Fibroblast of villous mesenchyme (primary cell): Measurements from ENCODE around the gene ARHGAP30. TPM values are rescaled to one million over a fixed set of nuclear protein-coding genes. Genes with fewer than 3 reads are reported as not detected.

Experiments
- DNase-seq: peaks from one replicate; pipeline ENCODE4 v3.0.0-alpha.2; 2010; ENCODE audit warnings: low read depth
- H3K4me3 ChIP-seq: 2 replicates; pipeline ENCODE4 v1.5.1; 2011; ENCODE audit warnings: low read depth, mild to moderate bottlenecking, low read length
- CTCF ChIP-seq: IDR thresholded peaks from 2 replicates; pipeline ENCODE4 v1.5.1; 2012; ENCODE audit warnings: low read depth, mild to moderate bottlenecking, low read length; ENCODE audit not compliant: insufficient read depth
- total RNA-seq: library from RNA; depleted of rRNA; stranded (reverse); fragments of >200 nt; gene quantifications from 2 replicates; pipeline ENCODE4 v1.2.3, GENCODE V29; 2012

ARHGAP30 gene
- total RNA-seq, 1 donor = under 0.01 TPM

GRCh38 chr1:161096015-161096414 is 26.3 kb upstream of the ARHGAP30 start:
- no peak for TF ChIP-seq CTCF
- H3K4me3 ChIP-seq = no peak overlapping the region
- DNase-seq = no peak

GRCh38 chr1:161095230-161095629 is 25.5 kb upstream of the ARHGAP30 start:
- TF ChIP-seq CTCF = no peak
- DNase-seq = no peak
- H3K4me3 ChIP-seq = no peak overlapping the region

GRCh38 chr1:161094481-161094880 is 24.8 kb upstream of the ARHGAP30 start:
- no peak for DNase-seq
- no peak overlapping the region for H3K4me3 ChIP-seq
- TF ChIP-seq CTCF = no peak

- no peak overlapping the region for H3K4me3 ChIP-seq
- TF ChIP-seq CTCF = no peak
- no peak for DNase-seq
Observed at GRCh38 chr1:161092621-161093028, 22.9 kb upstream of the ARHGAP30 start.

- DNase-seq = no peak
- no peak for TF ChIP-seq CTCF
- no peak overlapping the region for H3K4me3 ChIP-seq
Observed at GRCh38 chr1:161091796-161092507, 22.3 kb upstream of the ARHGAP30 start.

- DNase-seq = no peak
- no peak for TF ChIP-seq CTCF
- H3K4me3 ChIP-seq = no peak overlapping the region
Observed at GRCh38 chr1:161091093-161091492, 21.4 kb upstream of the ARHGAP30 start.

- no peak for DNase-seq
- no peak overlapping the region for H3K4me3 ChIP-seq
- no peak for TF ChIP-seq CTCF
Observed at GRCh38 chr1:161090617-161091016, 20.9 kb upstream of the ARHGAP30 start.
